Astrocyte of the hippocampus (primary cell): ENCODE results near the gene HDLBP.

Source experiments
- DNase-seq: peaks from one replicate; pipeline ENCODE4 v3.0.0; 2011; ENCODE audit warnings: low read depth, low spot score

Gene HDLBP

GRCh38 chr2:241315093-241315878, at the start of gene HDLBP:
Gene HDLBP, minus strand, starts transcription at chr2:241315672. Its CDS starts 48,803 bp downstream, at chr2:241266869.
- DNase-seq = peak; percentile 100

- DNase-seq = no peak
These were observed 49.3 kb upstream of the HDLBP start for GRCh38 chr2:241364781-241365180.

- DNase-seq = no peak
These were observed 48.0 kb upstream of the HDLBP start for GRCh38 chr2:241363426-241363825.

- no peak for DNase-seq
These were observed 44.1 kb upstream of the HDLBP start for GRCh38 chr2:241359481-241360045.

GRCh38 chr2:241358470-241358869, 43.0 kb upstream of the HDLBP start:
- DNase-seq = no peak

- DNase-seq = no peak
These were observed 42.1 kb upstream of the HDLBP start for GRCh38 chr2:241357531-241357930.

GRCh38 chr2:241356871-241357260, 41.4 kb upstream of the HDLBP start:
- DNase-seq = no peak

- peak; percentile 99 for DNase-seq
These were observed 40.8 kb upstream of the HDLBP start, which contains the start of gene FARP2 for GRCh38 chr2:241355983-241356870. Gene FARP2, plus strand, starts transcription at chr2:241356285. Its CDS starts 16,823 bp downstream, at chr2:241373108.

GRCh38 chr2:241354668-241355658, 39.5 kb upstream of the HDLBP start:
- DNase-seq = peak; percentile 75

GRCh38 chr2:241352227-241352626, 36.8 kb upstream of the HDLBP start:
- DNase-seq = no peak

- DNase-seq = no peak
These were observed 36.2 kb upstream of the HDLBP start for GRCh38 chr2:241351640-241352031.

GRCh38 chr2:241350878-241351639, 35.6 kb upstream of the HDLBP start:
- no peak for DNase-seq

GRCh38 chr2:241350530-241350877, 35.0 kb upstream of the HDLBP start:
- no peak for DNase-seq

- DNase-seq = no peak
These were observed 34.5 kb upstream of the HDLBP start for GRCh38 chr2:241349941-241350340.

- peak; percentile 16 for DNase-seq
These were observed 29.6 kb upstream of the HDLBP start for GRCh38 chr2:241344925-241345651.

GRCh38 chr2:241340631-241341163, 25.2 kb upstream of the HDLBP start:
- DNase-seq = no peak

- DNase-seq = no peak
These were observed 24.6 kb upstream of the HDLBP start for GRCh38 chr2:241339839-241340630.

- DNase-seq = no peak
These were observed 19.3 kb upstream of the HDLBP start for GRCh38 chr2:241334813-241335212.

- no peak for DNase-seq
These were observed 15.1 kb upstream of the HDLBP start for GRCh38 chr2:241330616-241330981.
